Fibroblast of gingiva (primary cell): Measurements from ENCODE around the gene KLHL29.
"Not testable (repeated sequence)": the region's sequence is repeated elsewhere in the genome, so short reads cannot be mapped to it uniquely, and the experiment has no call there.

Experiments
- DNase-seq: peaks from one replicate; pipeline ENCODE4 v3.0.0-alpha.2; 2011; ENCODE audit warnings: low read depth

Gene KLHL29

DNA sequence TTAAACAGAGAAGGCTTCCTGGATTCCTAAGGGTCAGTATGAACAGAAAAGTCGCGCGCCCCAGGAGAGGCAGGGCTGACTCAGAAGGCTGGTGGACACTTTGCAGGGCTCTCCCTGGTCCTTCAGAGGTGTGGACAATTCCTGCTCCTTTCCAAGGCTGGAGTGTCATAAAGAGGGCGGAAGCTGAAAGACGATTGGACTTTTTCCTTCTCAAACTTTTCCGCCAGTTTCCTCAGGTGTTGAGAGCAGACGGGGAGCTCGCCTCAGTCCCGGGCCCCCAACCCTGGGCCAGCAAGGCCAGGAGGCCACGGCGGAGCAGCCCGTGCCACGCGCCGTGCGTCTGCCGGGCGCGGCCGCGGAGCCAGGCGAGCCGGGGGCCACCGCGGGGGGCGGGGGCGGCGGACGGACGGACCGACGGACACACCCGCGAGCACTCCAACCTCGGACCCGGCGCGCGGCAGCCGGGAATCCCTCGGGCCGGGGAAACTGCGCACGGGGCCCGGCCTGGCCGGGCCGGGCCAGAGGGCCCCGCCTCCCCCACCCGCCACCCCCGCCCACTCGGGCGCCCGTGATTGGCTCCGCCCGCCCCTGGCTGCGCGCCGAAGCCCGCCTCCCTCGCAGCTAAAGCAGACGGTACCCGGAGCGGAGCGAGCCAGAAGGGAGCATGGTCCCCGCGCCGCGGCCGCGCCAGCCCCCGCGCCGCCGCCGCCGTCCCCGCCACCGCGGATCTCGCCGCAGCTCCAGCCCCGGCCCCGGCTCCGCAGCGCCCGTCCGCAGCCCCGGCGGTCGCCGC, at the start of gene KLHL29:
Gene KLHL29, plus strand, starts transcription at position 629 of the 793 bp plus-strand sequence. CDS start 177,018 bp downstream, outside the sequence.
- DNase-seq: peak; percentile 72

DNA sequence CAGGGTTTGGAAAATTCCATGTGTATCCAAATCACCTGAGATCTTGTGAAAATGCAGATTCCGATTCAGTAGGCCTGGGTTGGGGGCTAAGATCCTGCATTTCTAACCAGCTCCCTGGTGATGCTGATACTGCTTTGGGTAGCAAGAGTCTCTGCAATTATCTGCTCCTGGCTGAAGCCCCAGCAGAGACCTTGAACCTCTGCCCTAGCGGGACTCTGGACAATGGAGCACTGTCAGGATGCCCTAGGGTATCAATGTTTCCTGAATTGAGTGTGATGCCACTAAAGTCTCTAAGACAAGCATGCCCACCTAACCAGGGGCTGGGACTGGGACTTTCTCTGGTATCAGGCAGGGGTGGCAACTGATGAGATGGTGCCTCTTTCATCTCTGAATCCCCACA, 49.4 kb upstream of the KLHL29 start:
- DNase-seq: no peak

DNA sequence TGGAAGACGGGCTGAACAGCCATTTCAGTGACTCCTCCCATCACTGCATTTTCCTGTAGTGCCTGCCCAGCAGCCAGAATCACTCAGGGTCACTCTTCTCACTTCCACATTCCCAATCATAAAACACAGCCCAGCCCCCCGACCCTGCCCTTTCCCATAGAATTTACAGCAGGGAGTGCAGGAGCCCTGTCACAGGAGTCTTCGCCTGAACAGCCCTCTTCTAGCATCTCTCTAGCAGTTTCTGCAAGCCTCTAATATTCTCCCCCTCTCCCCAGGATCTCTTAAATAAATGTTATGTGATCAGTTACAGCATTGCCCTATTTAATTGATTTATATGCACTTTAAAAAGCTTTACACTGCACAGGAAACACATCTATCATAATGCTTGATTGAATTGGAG, 42.9 kb upstream of the KLHL29 start:
- no peak for DNase-seq

DNA sequence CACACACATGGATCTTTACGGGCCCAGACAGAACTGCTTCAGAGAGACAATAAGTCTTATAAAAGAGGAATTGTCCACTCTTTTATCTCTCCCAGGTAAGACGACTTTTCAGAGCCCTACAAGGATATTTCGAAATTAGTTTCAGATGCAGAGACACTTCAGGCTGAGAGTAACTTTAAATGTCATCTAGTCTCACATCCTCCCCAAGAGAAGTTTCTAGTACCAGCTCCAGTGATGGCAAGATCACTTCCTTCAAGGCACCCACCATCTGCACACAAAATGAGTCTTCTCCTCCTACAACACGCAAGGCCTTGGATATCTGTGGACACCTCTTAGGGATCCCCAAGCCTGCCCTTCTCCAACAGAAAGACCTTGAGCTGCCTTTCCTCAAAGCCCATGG, 39.0 kb upstream of the KLHL29 start:
- no peak for DNase-seq

DNA sequence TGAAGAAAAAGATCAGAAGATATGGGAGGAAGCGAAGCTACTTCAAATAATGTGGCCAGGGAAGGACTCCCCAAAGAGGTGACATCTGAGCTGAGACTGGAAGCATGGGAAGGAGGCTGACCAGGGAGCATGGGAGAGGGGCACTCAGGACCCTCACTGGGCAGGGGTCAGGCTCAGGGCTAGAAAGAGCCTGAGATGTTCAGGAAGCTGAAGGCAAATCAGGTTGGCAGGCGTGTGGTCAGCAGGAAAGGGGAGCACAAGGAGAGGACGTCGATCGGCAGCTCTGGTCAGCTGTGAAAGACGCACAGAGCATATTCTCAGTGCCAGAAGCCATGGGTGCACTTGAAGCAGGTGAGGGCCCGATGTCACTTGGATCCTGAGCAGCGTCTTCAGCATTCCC, 38.2 kb upstream of the KLHL29 start:
- DNase-seq: no peak

DNA sequence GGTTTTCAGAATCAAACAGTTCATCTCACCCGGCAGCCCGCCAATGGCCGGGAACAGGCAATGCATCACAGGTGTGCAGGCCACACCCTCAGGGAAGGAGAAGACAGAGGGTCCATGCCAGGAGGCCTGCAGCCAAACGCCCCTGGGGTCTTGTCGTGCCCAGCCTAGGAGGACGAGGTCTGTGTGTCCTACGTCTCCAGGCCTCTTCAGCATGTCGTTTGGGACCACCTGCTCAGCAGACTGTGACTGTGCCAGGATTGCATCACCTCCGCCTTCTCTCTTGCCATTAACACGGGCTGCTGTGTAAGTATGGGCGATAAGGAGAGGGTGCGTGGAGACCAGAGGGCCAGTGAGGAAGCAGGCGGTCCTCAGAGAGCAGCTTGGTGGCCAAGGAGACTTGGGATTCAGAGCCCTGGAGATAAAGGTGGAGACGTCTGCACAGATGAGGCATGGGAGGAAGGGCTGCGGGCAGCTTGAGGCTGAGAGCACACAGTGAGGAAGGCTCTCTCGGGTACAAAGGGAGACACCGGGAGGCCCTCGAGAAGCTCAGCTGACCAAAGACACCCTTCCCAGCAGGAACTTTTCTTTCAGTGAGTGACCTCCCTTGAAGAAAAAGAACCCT, 37.4 kb upstream of the KLHL29 start:
- no peak for DNase-seq

DNA sequence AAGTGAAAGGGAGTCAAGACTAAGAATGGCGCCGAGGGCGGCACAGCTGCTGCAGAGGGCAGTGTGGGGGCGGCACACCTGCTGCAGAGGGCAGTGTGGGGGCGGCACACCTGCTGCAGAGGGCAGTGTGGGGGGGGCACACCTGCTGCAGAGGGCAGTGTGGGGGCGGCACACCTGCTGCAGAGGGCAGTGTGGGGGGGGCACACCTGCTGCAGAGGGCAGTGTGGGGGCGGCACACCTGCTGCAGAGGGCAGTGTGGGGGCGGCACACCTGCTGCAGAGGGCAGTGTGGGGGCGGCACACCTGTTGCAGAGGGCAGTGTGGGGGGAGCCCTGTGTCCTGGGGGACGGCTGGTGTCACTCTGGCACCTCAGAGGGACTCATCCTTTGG, 36.9 kb upstream of the KLHL29 start:
- DNase-seq: not testable (repeated sequence)

DNA sequence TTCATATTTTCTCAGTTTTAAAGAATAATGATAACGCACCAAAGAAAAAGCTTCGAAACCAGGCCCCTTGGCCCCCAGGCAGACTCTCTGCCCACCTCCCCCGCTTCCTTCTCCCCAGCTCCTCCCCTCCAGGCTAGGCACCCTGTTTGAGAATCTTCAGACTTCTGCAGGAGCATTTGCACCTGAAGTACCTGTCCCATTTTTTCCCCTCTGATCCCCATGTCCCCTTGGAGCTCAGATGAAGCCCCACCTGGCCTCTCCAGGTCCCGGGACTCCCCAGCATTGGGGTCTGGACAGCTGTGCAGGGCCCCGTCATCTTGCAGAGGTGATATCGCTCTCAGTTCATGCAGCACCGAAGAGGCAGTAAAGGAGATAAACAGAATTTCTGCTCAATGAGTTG, 35.5 kb upstream of the KLHL29 start:
- DNase-seq: no peak

DNA sequence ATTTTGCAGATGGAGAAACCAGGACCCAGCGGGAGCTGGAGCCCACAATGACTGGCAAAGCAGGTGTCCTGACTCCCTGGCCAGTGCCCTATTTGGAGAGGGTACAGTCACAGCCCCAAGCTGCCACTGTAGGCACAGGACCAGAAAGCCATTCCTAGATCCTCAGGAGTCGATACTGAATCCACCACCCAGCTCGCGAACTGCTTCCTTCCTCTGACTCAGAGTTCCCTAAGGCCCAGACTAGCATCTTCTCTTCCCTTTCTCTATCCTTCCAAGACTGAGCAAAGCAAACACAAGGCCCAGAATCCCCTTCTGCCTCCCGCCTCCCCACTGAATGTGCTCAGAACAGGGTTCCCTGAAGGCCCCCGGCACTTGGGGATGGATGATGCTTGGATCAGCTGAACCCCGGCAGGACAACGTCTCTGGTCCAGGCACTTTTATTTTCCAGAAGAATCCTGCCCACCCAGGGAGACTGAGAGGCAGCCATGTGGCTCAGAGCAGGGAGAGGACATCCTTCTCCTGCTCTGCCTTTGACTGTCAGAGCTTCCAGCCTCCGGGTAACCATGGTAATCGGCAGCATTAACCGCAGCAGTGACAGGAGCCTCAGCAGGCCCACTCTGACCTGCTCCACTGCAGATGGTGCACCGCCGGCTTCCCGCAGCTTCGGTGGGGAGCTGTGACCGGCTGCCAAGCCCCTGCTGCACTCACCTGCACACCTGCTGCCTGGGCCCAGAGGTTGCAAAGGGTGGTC, 34.8 kb upstream of the KLHL29 start:
- DNase-seq: no peak

DNA sequence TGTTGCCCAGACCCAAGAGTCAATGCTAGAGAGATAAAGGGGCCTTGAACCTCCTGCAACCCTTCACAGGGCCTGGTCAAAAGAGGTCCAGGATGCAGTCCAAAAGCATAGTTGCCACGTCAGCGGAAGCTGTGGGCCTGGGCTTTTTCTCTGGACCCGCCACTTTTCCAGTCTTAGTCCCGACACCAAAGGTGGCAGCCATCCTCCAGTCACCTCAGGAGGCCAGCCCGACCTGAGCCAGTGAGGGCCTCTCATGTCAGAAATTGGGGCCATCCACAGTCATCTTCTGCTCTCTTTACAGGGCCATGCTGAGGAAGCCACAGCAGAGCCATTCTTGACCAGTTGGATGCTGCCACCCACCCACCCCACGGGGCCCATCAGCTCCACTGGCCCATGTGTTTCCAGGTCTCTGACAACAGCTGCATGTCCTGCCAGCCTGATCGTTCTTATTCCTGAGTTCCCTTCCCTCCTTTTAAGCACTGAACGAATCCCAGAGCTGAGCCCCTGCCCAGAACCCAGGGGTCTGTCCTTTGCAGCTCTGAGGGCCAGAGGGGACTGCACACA, 34.1 kb upstream of the KLHL29 start:
- no peak for DNase-seq

DNA sequence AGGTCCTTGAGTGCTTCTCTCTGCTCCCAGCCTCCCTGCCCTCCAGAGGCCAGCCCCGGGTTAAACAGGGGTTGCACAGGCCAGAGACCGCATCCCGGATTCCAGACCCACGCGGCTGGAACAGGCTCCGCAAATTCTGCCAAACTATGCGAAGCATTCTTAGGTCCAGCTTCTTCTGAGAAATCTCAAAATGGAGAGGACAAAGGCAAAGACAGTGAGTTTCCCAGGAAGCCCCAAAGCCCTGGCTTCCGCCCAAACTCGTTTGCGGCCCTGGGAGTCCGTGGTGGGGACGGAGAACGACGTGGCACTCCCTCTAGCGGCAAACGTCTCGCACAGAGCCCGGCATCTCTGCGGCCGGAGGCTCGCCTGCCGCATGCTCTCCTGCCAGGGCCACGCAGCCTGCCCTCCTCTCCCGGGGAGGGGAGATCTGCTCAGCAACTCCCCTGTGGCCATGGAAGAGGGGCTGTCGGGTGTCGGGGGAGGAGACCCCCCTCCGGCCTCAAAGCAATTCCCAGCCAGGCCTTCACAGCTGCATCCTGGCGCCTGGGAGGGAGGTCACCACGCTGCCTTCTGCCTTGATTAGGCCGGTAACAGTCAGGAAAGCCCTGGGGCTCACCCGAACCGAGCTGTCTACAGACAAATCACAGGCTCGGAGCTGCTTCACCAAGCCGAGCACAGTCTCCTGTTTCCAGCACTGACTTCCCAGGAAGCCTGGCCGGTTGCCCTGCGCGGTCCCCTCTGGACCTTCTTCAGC, 33.4 kb upstream of the KLHL29 start:
- peak; percentile 74 for DNase-seq

DNA sequence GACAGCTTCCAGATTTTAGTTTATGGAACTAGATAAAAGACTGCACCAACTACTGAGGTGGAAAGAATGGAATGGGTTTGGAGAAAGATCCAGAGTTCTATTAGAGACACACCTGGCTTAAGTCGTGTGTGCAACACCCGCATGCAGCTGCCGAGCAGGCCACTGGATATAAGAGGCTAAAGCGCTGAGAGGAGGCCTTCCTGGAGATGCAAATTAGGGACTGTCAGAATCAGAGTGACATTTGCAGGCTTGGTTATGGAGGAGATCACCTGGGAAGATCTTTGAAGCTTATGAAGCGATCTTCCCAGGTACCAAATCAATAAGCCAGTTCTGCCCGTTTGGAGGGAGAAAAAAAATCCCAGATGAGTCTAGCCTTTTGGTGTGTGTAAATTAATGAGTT, 30.4 kb upstream of the KLHL29 start:
- no peak for DNase-seq

DNA sequence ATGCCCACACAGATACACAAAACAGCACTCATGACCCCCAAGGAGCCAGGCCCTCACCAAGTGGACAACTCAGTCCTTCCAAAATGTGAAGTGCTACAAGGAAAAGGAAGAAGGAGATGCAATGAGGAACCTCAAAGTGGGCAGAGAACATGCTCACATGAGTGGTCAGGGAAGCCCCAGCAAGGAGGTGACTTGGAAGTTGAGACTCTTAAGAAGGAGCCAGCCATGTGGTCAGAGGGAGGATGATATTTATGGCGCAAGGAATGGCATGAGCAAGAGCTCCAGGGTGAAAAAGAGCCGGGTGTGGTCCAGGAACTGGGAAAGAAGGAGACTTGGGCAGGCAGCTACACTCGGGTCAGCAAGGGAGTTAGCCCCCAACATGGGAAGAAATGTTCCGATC, 30.0 kb upstream of the KLHL29 start:
- no peak for DNase-seq

DNA sequence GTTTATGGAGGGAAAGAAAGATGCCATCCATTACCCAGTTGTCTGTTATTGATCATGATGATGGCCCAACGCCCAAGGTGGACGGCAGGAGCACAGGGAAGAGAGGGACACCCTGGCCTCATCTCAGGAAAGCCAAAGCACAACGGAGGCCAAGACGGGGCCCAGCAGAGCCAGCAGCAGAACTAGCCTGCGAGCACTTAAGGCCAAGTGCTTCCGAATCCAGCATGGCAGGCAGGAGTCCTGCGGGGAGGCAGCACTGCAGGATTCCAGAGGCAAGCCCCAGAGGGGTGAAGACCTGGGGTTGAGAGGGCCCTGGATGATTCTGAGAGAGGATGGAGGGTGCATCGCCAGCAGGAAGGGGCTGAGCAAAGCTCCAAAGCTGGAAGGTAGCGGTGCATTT, 28.3 kb upstream of the KLHL29 start:
- no peak for DNase-seq

DNA sequence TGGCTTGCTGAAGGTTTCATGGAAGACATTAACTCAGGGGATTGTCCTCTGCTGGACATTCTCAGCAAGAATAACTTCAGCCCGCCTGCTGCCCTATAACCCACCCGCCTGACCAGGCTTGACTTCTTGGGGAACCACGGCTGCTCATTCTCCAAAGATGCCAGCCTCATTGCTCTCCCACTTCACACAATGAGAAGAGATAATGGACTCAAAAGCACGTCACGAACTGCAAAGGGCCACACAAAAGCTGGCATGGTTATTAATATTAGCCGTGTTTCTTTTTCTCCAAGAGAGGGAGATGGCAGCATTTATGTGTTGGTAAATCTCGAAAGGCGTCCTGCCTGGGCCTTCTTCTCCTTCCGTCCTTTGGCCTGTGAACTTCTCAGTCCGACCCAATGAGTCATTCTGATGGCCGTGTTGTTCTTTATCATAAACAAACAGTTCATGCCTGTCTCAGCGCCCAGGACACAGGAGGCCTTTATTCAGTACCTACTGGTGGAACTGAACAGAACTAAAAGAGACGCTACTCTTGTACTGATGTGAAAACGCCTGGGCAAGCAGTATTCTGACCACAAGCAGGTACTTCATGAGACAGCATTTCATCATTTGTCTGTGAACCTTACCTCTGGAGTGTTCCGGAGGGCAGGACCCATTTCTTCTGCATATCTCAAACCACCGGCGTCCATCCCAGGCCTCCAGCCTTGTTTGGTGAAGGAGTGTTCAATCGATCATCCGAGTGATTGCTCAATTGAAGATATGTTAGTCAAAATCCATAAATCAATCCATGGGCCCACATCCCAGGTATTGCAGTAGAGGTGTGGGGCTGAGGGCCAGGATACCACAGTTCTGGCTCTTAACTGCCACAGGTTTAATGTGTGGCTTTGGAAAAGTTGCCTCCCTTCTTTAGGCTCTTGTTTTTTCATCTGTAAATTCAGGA, 25.1 kb upstream of the KLHL29 start:
- DNase-seq: no peak

DNA sequence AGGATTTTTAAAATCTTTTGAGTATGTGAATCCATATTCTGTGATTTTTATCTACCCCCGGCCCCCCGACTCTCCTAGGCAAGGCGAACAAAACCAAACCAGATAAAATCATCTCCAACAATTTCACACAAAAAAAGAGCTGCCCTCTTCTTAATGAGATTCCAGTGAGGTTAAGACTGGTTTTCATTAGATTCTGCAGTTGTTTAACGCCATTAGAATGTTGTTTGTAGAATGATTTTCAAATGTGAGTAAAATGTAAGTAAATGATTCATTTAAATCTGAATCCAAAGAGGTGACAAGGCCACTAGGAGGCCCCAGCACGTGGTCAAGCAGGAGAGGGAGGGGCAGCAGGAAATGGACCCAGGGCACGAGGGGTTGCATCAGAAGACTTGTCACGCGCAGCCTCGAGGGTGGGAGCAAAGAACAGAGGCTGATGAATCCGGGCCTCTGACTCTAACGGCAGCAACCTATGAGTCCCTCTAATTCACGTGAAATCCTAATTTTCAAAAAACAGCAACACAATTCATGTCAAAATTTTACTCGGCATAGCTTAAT, 24.3 kb upstream of the KLHL29 start:
- DNase-seq: no peak

DNA sequence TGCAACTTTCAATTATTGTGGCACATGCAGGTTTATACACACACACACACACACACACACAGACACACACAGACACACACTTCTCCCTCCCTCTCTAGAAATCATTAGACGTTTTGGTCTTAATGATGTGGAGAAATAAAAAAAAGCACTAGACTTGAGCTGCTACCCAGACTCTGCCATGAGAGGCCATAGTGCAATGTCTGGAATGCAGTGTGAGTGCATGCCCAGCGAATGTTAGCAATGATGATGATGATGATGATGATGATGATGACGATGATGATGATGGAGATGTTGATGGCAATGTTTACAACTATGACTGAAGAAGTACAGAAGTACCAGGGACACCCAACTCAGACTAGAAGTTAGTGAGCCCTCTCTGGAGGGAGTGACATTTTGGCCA, 23.8 kb upstream of the KLHL29 start:
- no peak for DNase-seq

DNA sequence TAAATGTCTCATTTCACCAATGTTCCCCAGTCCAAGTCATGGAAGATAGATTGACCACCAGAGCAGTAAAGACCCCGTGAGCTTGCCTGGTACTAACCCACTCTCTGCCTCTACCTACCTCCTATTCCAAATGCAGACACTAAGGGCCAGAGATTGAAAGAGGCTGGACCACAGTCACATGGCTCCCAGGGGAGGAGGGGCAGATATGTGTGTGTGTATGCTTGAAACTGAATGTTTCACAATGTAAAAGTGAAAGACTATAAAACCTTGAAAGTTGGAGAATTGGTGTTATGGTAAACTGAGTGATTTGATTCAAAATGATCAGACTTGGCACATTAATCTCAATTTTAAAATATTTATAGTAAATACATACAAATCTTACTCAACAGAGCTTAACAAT, 21.7 kb upstream of the KLHL29 start:
- DNase-seq: no peak

DNA sequence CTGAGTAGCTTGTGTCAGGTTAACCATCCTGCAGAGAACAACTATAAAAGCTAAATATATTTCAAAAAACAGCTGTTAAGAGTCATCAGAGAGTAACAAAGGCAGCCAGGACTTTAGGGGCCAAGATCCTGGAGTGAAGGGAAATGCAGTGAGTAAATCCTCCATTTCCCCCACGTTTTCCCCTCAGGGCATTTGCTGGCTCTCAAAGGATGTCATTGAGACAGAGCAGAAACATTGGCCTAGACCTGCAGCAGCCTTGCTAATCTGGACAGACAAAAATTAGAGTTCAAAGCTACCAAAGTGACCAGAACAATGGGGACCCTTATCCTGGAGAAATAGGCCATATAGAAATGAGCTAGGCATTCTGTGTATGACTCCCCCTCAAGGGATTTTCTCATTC, 21.1 kb upstream of the KLHL29 start:
- no peak for DNase-seq

DNA sequence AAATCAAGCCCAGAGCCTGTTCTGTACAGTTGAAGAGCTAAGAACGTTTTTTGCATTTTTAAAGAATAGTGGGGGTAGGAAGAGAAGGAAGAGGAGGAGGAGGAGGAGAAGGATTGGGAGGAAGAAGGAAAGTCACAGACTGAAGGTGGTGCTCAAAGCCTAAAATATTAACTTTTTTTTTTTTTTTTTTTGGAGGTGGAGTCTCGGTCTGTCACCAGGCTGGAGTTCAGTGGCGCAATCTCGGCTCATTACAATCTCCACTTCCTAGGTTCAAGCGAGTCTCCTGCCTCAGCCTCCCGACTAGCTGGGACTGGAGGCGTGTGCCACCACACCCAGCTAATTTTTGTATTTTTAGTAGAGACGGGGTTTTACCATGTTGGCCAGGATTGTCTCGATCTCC, 18.3 kb upstream of the KLHL29 start:
- DNase-seq: no peak

DNA sequence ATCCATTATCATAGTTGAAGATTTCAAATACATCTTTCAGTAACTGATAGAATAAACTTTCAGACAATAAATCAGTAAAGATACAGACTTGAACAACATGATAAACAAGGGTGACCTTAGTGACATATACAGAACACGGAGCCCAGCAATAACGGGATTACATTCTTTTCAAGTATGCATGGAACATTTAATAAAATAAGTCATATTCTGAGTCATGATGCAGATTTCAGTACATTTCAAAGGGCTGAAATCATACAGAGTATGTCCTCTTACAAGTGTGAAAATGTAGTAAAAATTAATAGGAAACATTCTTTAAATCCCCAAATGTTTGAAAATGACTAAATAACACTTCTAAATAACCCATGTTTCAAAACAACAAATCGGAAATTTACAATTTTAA, 17.2 kb upstream of the KLHL29 start:
- no peak for DNase-seq
